Erythroblast (primary cell): ENCODE measurements around the gene SMG9.

Experiments
- DNase-seq, 2 experiments: peaks; one replicate each; lab custom pipeline; 2025; lab: John Stamatoyannopoulos, UW
- GATA1 ChIP-seq: IDR thresholded peaks from 2 replicates; pipeline ENCODE4 v1.6.1; 2011; ENCODE audit warnings: low read depth, mild to moderate bottlenecking, control low read depth, low read length, moderate library complexity
- POLR2A ChIP-seq: IDR thresholded peaks from 2 replicates; pipeline ENCODE4 v1.6.1; 2011; ENCODE audit warnings: mild to moderate bottlenecking, low read length

SMG9 gene, protein sequence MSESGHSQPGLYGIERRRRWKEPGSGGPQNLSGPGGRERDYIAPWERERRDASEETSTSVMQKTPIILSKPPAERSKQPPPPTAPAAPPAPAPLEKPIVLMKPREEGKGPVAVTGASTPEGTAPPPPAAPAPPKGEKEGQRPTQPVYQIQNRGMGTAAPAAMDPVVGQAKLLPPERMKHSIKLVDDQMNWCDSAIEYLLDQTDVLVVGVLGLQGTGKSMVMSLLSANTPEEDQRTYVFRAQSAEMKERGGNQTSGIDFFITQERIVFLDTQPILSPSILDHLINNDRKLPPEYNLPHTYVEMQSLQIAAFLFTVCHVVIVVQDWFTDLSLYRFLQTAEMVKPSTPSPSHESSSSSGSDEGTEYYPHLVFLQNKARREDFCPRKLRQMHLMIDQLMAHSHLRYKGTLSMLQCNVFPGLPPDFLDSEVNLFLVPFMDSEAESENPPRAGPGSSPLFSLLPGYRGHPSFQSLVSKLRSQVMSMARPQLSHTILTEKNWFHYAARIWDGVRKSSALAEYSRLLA

DNA sequence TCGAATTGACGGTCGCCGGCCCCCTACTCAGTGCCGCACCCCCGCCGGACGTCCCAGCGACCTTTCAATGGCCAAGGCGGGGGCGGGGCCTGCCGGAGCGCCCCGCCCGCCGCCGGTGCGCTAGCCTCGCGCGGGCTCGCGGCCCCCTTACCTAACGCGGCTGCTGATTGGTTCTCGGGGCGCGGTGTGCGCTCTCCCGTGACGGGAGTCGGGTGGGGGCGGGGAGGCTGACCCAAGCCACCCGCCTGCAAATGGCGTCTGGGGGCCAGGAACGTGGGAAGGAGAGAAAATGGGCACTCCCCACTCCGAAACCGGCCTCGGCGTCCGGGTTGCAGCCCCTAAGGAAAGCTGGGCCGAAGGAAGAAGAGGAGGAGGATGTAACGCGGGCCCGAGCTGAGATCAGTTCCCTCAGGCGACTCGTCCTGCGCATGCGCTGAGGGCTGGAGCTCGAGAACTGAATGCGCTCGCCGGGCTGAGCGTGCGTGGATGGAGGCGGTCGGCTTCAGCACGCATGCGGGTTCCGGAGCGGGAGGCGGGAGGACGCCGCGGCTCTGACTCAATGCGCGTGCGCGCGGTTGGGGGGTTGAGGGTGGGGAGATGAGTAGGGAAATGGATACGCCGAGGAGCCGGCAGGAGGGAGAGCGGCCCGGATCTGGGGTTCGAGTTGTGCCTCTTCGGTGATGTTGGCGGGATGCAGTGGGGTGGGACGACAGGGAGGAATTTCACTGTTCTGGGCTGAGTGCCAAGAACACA, at the start of gene SMG9:
Gene SMG9 (minus strand): TSS at position 460 of the 753 bp plus-strand sequence. CDS start 4,221 bp downstream, outside the sequence.
- DNase-seq: peak; percentile 98 to 99
- TF ChIP-seq POLR2A (peak; percentile 96), GATA1 (no peak)

- DNase-seq: no peak
- TF ChIP-seq POLR2A: no peak
- no peak for TF ChIP-seq GATA1
Observed at GRCh38 chr19:43804432-43804831, 49.7 kb upstream of the SMG9 start.

GRCh38 chr19:43802216-43802951, 47.6 kb upstream of the SMG9 start, which contains the start of gene LYPD5:
TSS of gene LYPD5 (minus strand) at chr19:43802447. CDS start at chr19:43802380, 67 bp downstream.
- DNase-seq: no peak
- TF ChIP-seq POLR2A (no peak), GATA1 (no peak)

- TF ChIP-seq GATA1 (no peak), POLR2A (no peak)
- no peak for DNase-seq
Observed at GRCh38 chr19:43799502-43800142, 44.9 kb upstream of the SMG9 start.

GRCh38 chr19:43798546-43799409, 44.0 kb upstream of the SMG9 start:
- peak; percentile 32 to 38 for DNase-seq
- TF ChIP-seq GATA1 (no peak), POLR2A (no peak)

DNA sequence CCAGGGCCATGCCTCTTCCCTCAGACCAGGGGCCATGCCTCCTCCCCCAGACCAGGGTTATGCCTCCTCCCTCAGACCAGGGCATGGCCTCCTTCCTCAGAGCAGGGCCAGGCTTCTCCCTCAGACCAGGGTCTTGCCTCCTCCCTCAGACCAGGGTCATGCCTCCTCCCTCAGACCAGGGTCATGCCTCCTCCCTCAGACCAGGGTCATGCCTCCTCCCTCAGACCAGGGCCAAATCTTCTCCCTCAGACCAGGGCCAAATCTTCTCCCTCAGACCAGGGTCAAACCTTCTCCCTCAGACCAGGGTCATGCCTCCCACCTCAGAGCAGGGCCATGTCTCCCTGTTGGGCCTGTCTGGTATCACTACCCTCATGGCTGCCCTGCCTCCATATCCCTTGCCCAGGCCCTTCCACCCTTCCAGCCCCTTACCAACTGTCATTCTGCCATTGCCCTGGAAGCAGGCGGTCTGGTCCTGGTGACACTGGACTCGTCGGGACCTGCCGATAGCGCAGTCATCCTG, 43.3 kb upstream of the SMG9 start:
- TF ChIP-seq GATA1 (no peak), POLR2A (no peak)
- DNase-seq: peak in 1 of 2 experiments; percentile 19

DNA sequence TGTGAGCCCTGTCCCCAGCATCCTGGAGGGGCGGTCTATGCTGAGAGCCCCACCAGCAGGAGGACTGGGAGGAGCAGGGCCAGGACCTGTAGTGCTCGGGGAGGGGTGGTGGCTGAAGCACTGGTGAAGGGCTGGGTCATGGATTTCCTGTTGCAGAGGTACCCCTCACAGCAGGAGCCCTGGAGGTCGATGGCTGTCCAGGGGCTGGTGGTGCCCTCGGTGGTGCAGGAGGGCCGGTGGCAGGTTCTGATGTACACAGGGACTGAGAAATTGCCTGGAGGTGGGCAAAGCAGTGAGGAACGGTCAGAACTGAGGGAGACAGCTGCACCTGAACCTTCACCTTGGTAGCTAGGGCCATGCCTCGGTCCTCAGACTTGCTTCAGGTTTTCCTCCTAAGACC, 42.8 kb upstream of the SMG9 start:
- TF ChIP-seq POLR2A (no peak), GATA1 (no peak)
- DNase-seq: no peak

DNA sequence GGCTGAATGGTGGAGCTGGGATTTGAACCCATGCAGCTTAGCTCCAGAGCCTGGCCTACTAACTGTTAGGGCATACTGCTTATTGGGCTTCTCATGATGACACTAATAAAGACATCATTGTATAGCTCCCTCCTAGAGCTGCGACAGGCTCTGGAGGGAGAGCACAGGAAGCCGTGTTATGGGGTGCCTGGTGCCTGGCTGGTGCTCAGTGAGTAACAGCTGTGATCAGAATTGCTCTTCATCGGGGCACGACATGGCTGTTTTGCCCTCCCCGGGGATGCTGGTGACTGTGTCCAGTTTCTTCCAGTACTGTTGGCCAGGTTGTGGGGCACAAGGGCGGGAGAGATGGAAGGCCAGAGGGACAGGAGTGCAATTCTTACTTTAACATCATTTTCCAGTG, 42.4 kb upstream of the SMG9 start:
- DNase-seq: no peak
- no peak for TF ChIP-seq GATA1
- no peak for TF ChIP-seq POLR2A

- no peak for DNase-seq
Observed at GRCh38 chr19:43790587-43790986, 35.8 kb upstream of the SMG9 start.

DNA sequence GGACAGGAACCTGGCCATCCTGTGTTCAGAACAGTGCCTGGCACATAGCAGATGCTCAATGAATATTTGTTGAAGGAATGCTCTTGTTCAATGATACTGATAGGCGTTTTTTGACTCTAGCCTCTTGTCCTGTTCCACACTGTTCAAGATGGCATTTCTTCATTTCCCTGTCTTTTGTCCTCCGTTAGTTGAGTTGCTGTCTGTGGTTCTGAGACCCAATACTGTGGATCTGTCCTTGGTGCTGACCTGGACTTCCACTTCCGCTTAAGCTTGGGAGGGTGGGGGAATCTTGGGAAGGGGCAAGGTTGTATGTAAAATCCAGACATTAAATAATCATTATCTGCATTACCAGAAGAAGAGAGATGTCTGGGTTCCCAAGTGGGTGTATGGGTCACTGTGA, 34.3 kb upstream of the SMG9 start:
- no peak for TF ChIP-seq POLR2A
- no peak for TF ChIP-seq GATA1
- DNase-seq: peak; percentile 48 to 56

More at GRCh38 chr19:43790587-43790986, 35.8 kb upstream of the SMG9 start:
- TF ChIP-seq GATA1 (no peak), POLR2A (no peak)

- no peak for DNase-seq
- TF ChIP-seq GATA1 (no peak), POLR2A (no peak)
Observed at GRCh38 chr19:43786665-43787064, 31.9 kb upstream of the SMG9 start.

- peak; percentile 79 to 88 for DNase-seq
- TF ChIP-seq GATA1 (no peak), POLR2A (no peak)
Observed at GRCh38 chr19:43784981-43785808, 30.4 kb upstream of the SMG9 start.
